Breast epithelium (tissue), 4 donors: Measurements from ENCODE around the gene CILP. TPM values are rescaled to one million over a fixed set of nuclear protein-coding genes. Genes with fewer than 3 reads are reported as not detected.
A peak's percentile ranks its signal among the peaks of the same experiment; 100 is the strongest.

Experiments used
- DNase-seq, 2 donors: peaks; one replicate each; pipeline ENCODE4 v3.0.0-alpha.2; 2019; ENCODE audit warnings: low spot score in 2 of 2
- H3K27ac ChIP-seq, 2 donors: fragments of 200-600 bp; sonication (generic) in 1 of 2; one replicate each; pipeline ENCODE4 v1.5.1; 2016 to 2019; ENCODE audit warnings: mild to moderate bottlenecking in 1 of 2
- H3K27me3 ChIP-seq, 2 donors: fragments of 200-600 bp; sonication (generic) in 1 of 2; one replicate each; pipeline versions ENCODE4 v1.5.1 to v1.6.0; 2017 to 2019; ENCODE audit warnings: control low read depth in 1 of 2, mild to moderate bottlenecking in 1 of 2
- H3K36me3 ChIP-seq: fragments of 200-600 bp; one replicate; pipeline ENCODE4 v1.5.1; 2019
- H3K4me1 ChIP-seq, 2 donors: fragments of 200-600 bp; sonication (generic); one replicate each; pipeline ENCODE4 v1.5.1; 2016 to 2019; ENCODE audit warnings: control low read depth in 1 of 2
- H3K4me3 ChIP-seq, 3 donors: fragments of 200-600 bp; sonication (generic); 1 replicate in 2 of 3; 2 replicates in 1 of 3; pipeline ENCODE4 v1.5.1; 2016 to 2019; ENCODE audit warnings: mild to moderate bottlenecking in 3 of 3, moderate library complexity in 2 of 3
- H3K9me3 ChIP-seq, 2 donors: fragments of 200-600 bp; sonication (generic) in 1 of 2; one replicate each; pipeline ENCODE4 v1.5.1; 2016 to 2019; ENCODE audit warnings: control low read depth in 1 of 2
- CTCF ChIP-seq, 3 donors: fragments of 450-650 bp; IDR thresholded peaks; one replicate each; pipeline ENCODE4 v1.5.1; 2016 to 2017; ENCODE audit warnings: antibody characterized with exemption in 3 of 3, mild to moderate bottlenecking in 3 of 3, moderate library complexity in 3 of 3
- POLR2A ChIP-seq: fragments of 450-650 bp; IDR thresholded peaks from one replicate; pipeline ENCODE4 v1.6.1; 2016; ENCODE audit warnings: antibody characterized with exemption, mild to moderate bottlenecking, moderate library complexity
- POLR2AphosphoS5 ChIP-seq, 3 donors: sonication (generic); formaldehyde crosslinking; IDR thresholded peaks; one replicate each; pipeline ENCODE4 v1.6.1; 2017; ENCODE audit warnings: antibody characterized with exemption in 3 of 3
- intact Hi-C: fragments of 100-400 bp; cut with DNase I; formaldehyde crosslinking; loops from one replicate; pipeline ENCODE4 v1.15.1; 2023; ENCODE audit warnings: low total_unique reads
- total RNA-seq, 3 donors: library from RNA; depleted of rRNA; stranded (reverse); fragments of >200 nt; gene quantifications; one replicate each; pipeline ENCODE4 v1.1.0, GENCODE V29; 2016

The CILP gene
- total RNA-seq, 3 donors from 2014 or later: 5.2 to 203 (median 24.6) TPM

DNA sequence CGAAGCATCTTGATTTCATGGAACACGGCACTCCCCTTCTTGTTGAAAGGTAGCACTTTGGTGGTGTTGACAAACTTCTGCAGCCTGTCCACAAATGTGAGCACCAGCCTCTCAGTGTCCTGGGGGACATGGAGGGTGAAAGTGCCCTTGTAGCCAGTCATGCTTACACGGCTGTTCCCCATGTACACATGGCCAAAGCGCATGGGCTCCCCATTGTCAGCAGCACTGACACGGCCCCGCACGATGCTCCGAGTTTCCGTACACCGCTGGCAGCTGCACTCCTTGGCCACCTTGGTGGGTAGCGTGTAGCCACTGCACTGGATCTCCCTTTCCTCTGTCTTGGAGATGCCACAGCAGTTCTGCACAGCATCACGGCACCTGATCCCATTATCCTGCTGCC is 12.7 kb downstream of the CILP start:
- no peaks in the 10 kb centered on the region for H3K4me1 ChIP-seq
- H3K9me3 ChIP-seq: no peaks in the 10 kb centered on the region
- no peak for DNase-seq
- H3K4me3 ChIP-seq: no peak overlapping the region
- TF ChIP-seq CTCF (IDR thresholded peaks at IDR 0.05): no peak
- no peak for TF ChIP-seq POLR2AphosphoS5 (IDR thresholded peaks at IDR 0.05)
- no peak for TF ChIP-seq POLR2A
- intact Hi-C loops: no loop called here
- no peak overlapping the region for H3K27ac ChIP-seq
- no peaks in the 10 kb centered on the region for H3K27me3 ChIP-seq
- H3K36me3 ChIP-seq: no peaks in the 10 kb centered on the region

GRCh38 chr15:65197337-65197645 is 14.0 kb downstream of the CILP start:
- Histone ChIP-seq H3K9me3 (no peaks in the 10 kb centered on the region), H3K4me3 (no peak overlapping the region), H3K4me1 (no peaks in the 10 kb centered on the region), H3K27me3 (no peaks in the 10 kb centered on the region), H3K36me3 (no peaks in the 10 kb centered on the region), H3K27ac (no peak overlapping the region)
- intact Hi-C loops: no loop called here
- no peak for TF ChIP-seq POLR2AphosphoS5 (IDR thresholded peaks at IDR 0.05)
- TF ChIP-seq CTCF (IDR thresholded peaks at IDR 0.05): no peak
- TF ChIP-seq POLR2A: no peak
- no peak for DNase-seq

GRCh38 chr15:65196637-65197336 is 14.5 kb downstream of the CILP start:
- no peak for TF ChIP-seq CTCF (IDR thresholded peaks at IDR 0.05)
- TF ChIP-seq POLR2A: no peak
- no peak for TF ChIP-seq POLR2AphosphoS5 (IDR thresholded peaks at IDR 0.05)
- no peaks in the 10 kb centered on the region for H3K4me1 ChIP-seq
- H3K9me3 ChIP-seq: no peaks in the 10 kb centered on the region
- no peak for DNase-seq
- H3K36me3 ChIP-seq: no peaks in the 10 kb centered on the region
- H3K27ac ChIP-seq: no peak overlapping the region
- intact Hi-C loops: no loop called here
- no peaks in the 10 kb centered on the region for H3K27me3 ChIP-seq
- H3K4me3 ChIP-seq: no peak overlapping the region

GRCh38 chr15:65195548-65195923 is 15.7 kb downstream of the CILP start:
- no peaks in the 10 kb centered on the region for H3K9me3 ChIP-seq
- no peaks in the 10 kb centered on the region for H3K36me3 ChIP-seq
- no peak for DNase-seq
- H3K27me3 ChIP-seq: no peaks in the 10 kb centered on the region
- H3K27ac ChIP-seq: peak overlapping the region; percentile 40 to 80
- no peak overlapping the region for H3K4me3 ChIP-seq
- no peak for TF ChIP-seq CTCF (IDR thresholded peaks at IDR 0.05)
- intact Hi-C loops: no loop called here
- H3K4me1 ChIP-seq: no peaks in the 10 kb centered on the region

GRCh38 chr15:65194826-65195547 is 16.3 kb downstream of the CILP start:
- H3K36me3 ChIP-seq: no peaks in the 10 kb centered on the region
- H3K27ac ChIP-seq: peak overlapping the region; percentile 40 to 80
- no peaks in the 10 kb centered on the region for H3K9me3 ChIP-seq
- H3K4me1 ChIP-seq: no peaks in the 10 kb centered on the region
- H3K4me3 ChIP-seq: no peak overlapping the region
- TF ChIP-seq CTCF (IDR thresholded peaks at IDR 0.05) (no peak), POLR2A (no peak)
- intact Hi-C loops: no loop called here
- DNase-seq: peak in 1 of 2 donors; percentile 30
- no peaks in the 10 kb centered on the region for H3K27me3 ChIP-seq
